NCI-H146 treated with DMSO at 0.1 percent for 48 hours (cell line): Measurements from ENCODE around the gene SLC7A9.
"Not testable (repeated sequence)": the region's sequence is repeated elsewhere in the genome, so short reads cannot be mapped to it uniquely, and the experiment has no call there.

Experiments used
- DNase-seq: peaks from one replicate; lab custom pipeline; 2025; ENCODE audit not compliant: unreplicated experiment; lab: John Stamatoyannopoulos, UW

The SLC7A9 gene

DNA sequence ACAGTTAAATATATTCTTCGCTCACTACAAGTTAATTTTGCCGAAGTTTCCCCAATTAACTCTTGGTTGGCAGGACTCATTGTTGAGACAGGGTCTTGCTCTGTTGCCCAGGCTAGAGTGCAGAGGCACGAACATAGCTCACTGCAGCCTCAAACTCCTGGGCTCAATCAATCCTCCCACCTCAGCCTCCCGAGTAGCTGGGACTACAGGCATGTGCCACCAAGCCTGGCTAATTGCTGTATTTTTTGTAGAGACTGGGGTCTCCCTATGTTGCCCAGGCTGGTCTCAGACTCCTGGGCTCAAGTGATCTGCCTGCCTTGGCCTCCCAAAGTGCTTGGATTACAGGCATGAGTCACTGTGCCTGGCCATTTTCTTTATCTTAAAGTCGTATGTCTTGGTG, 15.7 kb upstream of the SLC7A9 start:
- DNase-seq = not testable (repeated sequence)

DNA sequence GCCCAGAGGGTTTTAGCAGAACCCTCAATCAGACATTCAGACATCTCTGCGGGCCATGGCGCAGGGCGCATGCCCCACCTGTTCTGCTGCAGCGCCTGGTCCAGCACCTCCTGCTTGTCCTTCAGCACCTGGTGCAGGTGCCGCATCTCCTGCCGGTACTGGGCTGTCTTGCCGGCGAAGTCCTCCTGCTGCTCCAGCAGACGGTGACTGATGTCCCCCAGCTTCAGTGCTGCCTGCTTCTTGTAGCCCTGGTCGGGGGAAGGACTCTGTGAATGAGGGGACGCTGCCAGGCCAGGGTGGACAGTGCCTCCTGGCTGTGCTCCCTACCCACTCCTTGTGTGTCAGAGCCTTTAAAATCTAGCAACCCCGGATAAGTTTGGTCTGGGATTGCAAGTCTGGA, 12.2 kb upstream of the SLC7A9 start:
- DNase-seq = no peak

DNA sequence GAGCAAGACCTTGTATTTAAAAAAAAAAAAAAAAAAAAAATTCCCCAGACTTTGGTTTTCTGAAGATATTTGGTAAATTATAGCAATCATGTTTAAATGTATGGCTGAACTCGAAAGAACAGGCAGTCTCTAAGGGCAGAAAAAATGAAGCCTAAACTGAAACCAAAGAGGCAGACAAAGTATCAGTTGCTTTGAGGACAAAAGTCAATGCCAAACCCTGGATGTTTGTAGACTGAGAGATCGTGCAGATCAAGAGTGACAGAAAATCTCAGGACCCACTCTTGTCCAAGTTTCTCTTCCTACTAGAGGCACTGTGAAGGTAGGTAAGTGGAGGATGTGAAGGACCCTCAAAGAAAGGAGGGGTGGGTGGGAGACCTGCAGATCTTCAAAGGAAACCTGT, 11.1 kb upstream of the SLC7A9 start:
- no peak for DNase-seq

DNA sequence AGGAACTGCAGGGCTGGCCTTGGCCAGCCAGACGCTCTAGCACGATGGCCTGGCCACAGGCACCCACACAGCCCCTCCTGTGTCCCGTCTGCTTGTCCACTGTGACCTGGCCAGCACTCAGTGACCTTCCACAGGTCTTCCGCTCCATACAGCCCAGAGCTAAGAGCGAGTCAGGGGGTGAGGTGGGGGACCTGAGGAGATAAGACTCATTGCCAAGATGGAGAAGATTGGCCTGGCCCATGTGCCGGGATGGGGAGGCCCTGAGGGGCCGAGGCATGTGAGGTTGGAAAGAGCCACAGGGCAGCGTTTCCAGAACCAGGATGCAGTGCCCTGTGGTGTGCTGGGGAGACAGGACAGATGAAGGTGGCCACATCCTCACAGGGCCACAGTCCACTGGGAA, 10.2 kb upstream of the SLC7A9 start:
- no peak for DNase-seq

DNA sequence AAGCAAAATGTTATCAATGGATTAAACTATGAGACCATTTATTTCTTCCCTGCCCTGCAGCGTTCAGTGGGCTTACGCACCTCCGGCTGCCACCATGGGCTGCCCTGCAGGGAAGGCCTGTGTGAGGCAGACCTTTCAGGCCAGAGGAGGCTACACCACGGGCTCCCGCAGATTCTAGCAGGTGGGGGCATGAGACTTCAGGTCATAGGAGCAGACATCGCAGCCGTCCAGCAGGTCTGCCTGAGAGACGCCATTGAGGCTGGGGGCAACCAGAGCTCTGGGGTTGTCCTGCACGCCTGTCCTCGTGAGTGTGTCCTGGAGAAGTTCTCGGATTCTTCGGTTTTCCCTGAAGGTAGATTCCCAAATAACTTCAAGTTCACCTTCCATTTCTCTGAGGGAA, 9.4 kb upstream of the SLC7A9 start:
- no peak for DNase-seq

DNA sequence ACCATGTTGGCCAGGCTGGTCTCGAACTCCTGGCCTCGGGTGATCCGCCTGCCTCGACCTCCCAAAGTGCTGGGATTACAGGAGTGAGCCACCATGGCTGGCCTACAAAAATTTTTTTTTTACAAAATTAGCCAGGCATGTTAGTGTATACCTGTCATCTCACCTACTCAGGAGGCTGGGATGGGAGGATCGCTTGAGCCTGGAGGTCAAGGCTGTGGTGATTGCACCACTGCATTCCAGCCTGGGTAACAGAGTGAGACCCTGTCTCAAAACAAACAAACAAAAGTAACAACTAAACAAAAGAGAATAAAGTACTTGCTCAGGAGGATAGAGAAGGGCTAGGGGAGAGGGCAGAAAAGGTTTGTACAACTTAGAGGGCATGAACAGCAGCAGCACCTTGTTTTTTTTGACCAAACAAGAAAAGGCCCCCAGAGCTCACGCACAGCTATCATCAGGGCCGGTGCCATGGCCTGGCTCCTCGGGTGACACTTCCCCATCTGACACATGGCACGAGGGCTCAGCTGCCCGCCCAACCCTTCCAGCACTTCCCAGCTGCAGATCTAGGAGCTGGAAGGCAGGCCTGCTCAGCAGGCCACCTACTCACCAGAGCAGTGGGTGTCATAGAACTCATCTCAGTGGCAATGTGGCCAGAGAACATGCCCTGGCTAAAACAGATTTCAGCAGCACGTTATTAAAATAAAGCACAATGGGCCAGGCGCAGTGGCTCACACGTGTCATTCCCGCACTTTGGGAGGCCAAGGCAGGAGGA, 8.6 kb upstream of the SLC7A9 start:
- DNase-seq = no peak

DNA sequence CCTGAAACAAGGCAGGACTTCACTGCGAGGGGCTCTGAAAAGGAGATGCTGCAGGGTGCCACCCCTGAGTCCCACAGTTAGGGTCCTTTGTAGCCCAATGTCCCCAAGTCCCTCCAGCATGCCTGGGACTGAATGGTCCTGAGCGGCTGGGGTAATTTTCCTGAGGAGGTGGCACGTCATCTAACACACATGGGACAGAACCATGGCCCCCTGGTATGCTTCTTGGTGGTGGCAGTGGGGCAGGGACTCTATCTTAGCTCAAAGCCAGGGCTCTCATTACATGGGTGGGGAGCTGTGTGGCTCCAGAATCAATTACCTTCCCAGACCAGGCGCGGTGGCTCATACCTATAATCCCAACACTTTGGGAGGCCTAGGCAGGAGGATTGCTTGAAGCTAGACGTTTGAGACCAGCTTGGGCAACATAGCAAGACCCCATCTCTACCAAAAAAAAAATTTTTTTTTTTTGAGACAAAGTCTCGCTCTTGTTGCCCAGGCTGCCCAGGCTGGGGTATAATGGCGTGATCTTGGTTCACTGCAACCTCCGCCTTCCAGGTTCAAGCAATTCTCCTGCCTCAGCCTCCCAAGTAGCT, 7.9 kb upstream of the SLC7A9 start:
- no peak for DNase-seq

DNA sequence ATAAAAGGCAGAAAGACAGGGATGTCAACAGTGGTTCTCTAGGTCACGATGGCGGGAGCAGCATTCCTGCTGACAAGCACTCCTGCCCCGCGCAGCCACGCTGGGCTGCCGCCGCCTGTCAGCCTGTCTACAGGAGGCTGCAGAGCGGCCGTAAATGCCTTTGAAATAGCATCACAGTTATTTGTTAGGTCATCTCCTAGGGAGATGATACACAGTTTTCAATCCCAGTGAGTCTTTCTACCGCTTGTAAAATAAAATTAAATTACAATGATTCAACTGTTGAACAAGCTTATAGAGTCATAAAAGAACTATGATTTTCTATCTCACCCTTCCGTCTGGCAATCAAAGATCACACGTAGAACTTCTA, 7.3 kb upstream of the SLC7A9 start:
- DNase-seq = no peak

DNA sequence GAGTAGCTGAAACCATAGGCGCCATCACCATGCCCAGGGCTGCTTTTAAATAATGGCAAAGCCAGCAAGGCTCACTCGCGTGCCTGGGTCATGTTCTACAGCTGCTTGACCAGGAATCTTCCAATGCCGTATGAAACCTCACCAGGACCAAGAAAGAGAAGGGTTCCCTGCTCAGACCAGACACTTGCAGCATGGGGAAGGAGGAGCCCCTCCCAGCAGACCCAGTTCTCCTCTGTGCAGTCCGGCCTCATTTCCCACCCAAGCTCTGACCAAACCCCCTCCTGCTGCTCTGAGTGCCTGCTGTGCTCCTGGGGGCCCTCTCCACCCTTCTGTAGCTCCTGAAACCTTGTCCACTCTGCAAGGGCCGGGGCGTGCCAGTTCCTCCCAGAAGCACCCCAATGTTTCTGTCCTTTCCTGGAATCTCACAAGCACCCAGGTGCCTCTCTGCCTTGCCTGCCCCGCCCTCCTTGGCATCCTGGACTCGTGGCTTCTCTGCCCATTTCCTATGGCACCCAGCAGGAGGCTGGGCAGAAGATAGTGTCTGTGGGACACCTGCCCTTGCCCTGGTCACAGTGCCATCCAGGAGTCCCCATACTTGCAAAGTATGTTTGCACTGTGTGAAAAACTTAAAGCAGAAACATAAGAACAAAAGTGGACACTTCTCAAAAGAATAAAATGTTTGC, 6.8 kb upstream of the SLC7A9 start:
- DNase-seq = no peak

DNA sequence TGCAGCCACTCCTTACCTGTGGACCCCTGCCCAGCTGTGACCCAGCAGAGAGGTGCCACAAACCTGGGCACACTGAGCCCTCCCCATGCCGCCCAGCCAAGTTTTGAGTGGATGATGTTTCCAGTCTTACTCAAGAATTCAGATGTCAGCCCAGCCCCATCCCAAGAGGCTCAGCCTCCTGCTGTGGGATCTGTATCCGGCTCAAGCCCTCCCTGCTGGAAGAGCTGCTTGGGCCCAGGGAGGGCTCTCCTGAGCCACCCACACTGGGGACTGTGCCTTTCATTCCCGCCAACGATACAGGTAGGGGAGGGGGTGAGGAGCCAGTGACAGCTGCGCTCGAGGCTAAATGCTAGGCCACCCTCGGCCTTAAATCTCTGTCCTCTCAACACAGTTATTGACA, 5.9 kb upstream of the SLC7A9 start:
- no peak for DNase-seq

DNA sequence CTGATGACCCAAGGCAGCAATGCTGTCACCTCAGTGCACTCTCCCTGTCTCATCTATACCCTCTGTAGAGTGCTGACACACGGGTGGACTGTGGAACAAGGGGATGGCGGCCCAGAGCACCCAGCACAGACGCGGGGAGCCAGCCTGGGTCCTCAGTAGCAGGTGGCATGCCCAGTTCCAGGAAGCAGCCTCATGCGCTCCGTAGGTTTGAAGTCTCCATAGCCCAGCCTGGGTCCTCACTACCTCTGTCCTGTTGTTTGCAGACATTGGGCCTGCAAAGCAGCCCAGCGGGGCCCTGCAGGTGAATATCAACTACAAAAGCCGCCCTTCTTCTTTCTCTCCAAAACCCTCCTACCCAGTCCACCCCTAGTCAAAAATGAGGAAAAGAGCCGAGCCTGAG, 5.0 kb upstream of the SLC7A9 start:
- no peak for DNase-seq

DNA sequence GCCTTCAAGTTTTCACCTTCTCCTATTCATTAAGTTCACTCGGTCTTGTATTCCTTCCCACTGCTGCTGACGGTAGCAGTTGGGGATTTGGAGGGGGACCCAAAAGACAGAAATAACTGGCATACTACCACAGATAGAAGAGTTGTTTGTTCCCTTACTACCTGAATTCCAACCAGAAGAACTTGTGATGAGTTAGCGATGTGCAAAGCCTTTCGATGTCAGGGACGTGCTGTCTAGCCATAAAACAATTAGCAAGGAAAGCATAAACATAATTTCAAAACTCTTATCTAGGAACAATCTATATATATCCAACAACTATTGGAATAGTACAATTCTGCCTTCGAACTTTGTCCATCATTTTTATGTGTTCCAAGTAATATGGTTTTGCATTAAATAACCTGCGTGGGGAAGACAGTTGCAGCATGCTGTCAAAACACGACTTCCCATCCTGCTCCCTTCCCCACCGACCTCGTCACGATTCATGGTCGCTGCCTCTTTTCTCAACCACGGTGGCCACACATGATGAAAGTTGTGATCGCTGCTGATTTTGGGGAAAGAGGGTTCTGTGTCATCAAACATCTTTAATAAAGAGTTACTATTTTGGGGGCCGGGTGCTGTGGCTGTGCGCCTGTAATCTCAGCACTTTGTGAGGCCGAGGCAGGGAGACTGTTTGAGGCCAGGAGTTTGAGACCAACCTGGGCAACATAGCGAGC, 3.8 kb upstream of the SLC7A9 start:
- no peak for DNase-seq

DNA sequence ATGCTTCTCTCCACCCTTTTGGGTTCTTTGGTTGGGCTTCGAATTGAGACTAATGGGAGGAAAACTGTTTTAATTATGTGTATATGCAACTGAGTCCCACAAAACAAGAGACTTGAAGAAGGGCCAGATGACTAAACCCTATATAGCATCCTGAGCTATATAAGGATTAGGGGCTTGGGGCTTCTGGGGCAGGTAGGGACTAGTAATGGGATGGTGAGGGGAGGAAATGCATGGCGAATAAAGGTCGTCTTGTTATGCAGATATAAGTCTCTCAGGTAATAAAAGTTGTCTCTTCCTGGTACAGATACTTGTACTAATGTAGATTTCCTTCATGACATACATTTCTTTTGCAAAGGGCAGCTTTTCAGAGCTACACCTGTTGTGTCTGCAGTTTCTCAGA, 2.8 kb upstream of the SLC7A9 start:
- DNase-seq = no peak

DNA sequence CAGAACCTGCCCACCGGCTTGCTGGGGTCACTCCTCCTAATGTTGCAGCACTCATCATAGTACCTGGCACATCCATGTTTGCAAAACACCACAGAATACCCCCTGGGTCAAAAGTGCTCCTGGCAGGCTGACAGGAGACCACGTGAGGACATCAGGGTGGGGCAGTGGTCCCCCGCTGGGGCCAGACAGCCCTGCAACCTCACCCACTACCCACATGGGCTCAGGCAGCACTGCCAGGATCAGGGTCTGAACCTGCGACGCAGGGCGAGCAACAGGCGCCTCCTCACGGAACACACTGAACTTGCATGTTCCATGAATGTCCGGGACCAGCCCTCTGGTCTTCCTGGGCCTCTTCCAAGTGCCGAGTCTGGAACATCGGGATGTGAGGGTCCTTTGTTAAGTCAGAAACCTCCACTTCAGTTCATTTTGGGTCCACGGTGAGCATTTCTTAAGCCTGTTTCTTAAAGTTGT, 1.4 kb upstream of the SLC7A9 start:
- DNase-seq = no peak

DNA sequence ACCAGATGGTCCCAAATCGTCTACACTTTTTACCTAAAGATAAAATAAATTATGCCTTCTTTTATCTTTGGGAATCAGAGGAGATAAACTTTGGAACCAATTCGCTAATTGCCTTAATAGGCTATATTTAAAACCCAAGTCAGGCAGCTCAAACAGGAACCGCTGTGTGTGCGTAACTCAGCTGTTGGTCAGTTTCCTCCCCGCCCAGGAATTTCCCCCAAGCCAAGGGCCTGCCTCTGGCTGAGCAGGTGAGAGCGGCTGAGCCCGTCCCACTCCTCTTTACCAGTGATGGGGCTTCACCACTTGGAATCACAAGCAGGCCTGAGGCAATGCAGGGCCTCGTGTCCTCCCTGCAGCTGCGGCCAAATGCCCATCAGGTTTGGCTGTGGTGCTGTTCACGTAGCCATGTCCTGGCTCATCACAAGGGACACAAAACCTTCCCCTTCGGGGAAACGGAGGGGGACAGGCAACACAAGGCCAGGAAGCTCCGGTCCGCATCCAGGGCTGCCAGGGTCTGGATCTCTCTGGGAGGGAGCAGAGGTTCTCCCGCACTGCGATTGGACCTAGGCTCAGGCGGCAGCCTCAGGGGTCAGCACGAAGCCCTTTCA, 503 bp upstream of the SLC7A9 start:
- DNase-seq = peak; percentile 27

DNA sequence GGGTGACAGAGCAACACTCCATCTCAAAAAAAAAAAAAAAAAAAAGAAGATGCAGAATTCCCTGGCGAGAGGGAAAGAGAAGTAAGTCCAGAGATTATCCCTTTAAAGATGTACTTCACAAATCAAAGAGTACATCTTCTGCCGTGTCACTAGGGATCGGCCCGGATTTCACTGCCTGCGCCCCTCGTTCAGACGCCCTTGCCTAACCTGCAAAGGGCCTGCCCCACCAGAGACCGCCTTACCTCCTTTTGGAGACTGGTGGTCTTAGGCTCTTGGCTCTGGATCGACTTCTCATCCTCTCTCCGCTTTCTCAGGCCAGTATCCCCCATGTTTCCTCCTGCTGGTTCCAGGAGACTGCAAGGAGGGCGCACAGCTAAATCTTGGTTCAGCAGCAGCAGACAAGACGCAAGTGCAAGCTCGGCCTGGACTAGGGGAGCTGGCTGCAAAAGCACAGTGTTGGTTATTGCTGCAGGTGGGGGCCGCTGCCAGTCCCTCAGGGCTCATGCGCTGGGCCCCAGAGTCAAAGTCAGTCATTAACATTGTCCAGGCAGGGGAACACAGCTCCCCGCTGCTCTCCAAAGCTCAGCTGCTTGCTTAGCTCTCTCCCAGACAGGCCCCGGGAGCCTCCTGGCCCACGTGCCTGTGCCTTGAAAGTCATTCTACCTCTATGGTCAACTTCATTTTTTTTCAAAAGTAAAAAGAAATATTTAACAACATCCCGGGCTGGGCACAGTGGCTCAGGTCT, 1.2 kb downstream of the SLC7A9 start:
- DNase-seq = no peak

DNA sequence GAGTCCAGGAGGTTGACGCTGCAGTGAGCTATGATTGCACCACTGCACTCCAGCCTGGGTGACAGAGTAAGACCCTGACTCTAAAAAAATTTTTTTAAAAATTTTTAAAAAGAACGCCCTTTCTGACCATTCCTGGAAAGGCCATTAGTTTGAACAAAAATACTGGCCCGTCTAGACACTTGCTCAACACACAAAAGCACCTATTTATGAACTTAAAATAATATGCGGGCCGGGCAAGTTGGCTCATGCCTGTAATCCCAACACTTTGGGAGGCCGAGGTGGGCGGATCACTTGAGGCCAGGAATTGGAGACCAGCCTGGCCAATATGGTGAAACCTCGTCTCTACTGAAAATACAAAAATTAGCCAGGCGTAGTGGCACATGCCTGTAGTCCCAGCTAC, 2.1 kb downstream of the SLC7A9 start:
- not testable (repeated sequence) for DNase-seq

DNA sequence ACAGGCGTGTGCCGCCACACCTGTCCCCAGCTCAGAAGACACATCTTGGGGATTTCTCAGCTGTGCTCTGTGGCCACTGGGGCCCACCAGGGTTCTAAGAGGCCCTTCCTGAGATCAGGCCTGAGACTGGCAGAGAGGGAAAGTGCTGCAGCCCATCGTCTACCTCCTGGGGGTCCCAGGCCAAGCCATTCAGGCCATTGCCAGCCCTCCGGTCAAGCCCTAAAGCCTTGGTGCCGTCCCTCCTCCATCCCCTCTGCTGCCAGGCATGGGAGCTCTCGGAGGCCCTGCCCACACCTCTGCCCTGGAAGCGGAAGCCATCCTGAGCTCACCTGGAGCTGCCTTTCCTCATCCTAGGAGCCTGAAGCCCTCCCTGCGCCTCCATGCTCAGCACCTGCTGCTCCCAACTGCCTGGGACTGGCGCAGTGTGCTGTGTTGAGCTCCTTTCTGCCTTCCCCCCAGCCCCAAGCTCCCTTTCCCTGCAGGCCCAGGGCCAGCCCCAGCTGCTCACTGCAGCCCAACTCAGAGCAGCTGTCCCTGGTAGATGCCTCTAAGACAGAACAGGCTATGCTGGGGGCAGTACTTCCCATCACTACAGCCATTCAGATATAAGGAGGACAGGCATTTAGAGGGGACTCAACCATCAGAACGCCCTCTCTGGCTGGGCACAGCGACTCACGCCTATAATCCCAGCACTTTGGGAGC, 2.9 kb downstream of the SLC7A9 start:
- DNase-seq = no peak

DNA sequence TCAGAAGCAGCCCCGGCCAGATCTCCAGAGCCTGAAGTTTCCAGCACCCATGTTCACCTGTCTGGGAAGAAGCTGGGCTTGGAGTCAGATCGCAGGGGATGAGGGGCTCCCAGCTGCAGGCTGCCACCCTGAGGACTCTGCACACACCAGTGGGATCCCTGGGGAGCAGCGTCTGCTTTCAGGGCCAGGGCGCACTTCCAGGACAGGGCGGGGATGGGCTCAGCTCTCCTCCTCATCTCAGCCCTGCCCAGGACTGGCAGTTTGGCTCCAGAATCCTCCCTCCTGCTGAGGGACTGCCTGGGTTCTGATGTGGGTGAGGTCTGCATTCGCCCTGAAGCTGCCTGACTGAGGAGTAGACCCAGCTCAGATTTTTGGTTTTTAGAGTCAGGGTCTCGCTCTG, 3.5 kb downstream of the SLC7A9 start:
- DNase-seq = no peak

DNA sequence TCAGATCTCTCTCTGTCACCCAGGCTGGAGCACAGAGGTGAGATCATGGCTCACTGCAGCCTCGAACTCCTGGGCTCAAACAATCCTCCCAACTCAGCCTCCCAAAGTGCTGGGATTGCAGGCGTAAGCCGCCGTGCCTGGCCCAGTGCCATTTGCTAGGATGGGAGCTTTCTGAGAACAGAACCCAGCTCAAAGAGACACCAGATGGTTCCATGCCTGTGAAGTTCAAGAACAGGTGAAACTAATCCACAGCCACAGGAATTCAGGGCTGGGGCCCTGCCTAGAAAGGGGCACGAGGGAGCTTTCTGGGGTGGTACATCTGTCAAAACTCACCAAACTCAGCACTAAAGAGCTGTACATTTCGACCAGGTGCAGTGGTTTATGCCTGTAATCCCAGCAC, 4.2 kb downstream of the SLC7A9 start:
- no peak for DNase-seq
